HG03571 (cell line): ENCODE data around the gene MX1.

Experiments used
- ATAC-seq: cut with Tn5 transposase; IDR thresholded peaks from one replicate; pipeline ENCODE4 v1.9.1; 2021; ENCODE audit not compliant: unreplicated experiment

Gene MX1

GRCh38 chr21:41458559-41458958 is 32.5 kb downstream of the MX1 start:
- no peak for ATAC-seq

DNA sequence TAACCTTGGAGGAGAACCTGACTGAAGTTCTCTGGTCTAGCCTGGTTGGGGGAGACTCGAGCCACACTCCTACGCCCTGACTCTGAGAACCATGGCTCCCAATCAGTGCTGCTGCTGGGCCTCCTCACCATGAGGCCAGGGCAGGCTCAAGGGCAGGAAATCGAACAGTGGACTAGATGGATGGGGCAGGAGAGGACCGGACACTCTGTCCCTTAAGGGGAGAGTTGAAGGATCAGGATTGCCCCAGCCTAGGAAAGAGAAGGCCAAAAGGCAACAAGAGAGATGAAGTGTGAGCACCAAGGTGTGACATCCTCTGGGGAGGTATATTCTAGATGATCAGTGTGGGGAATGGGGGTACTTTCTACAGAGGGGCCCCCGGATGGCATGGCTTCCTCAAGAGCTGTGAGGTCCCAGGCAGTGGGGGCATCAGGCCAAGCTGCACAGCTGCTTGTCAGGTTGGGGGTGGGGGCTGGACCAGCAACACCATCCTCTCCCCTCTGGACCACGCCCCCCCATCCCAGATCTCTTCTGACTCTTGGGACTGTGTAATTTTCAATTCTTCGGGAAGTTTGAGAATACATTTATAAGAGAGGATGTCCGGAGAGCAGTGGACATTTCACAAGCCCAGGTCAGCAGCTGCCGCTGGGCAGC is 34.0 kb downstream of the MX1 start:
- ATAC-seq, result no peak

DNA sequence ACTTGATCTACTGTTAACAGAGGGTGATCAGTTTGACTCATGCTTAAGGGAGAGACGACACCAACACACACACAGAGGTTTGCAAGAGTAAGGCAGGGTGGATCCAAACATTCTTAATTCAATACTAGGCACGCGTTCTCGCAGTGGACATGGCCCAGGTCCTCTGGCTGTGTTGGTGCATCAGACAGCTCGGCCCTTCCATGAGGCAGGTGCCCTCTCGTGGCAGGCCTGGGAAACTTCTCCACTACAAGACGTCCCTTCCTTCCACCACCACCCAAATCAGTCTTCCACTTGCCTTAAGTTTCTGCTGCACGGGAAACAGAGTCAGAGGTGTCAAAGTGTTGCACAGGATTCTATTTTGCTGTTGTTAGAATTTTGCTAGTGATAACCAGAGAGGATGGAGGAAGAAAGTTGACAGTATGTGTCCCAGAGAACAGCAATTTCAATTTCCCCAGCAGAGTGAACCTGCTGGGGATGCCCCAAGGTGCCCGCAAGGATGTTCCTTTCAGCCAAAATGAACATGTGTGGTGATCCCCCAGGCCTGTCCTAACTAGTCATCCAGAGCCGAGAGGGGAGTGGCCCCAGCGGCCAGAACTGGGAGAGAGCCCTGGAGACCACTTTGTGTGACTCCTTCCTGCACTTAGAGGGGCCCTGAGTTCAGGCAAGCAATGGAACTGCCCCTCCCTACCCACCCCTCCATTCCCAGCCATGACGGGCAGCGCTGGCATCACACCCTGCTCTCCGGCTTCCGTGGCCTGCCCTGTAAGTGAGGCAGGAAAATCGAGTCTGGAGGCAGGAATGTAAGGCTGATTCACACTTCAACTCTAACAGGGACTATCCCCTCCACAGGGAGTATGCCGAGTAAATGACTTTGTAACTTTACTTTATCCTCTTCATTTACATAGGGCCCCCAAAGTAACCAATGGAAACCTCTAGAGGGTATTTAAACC is 34.8 kb downstream of the MX1 start:
- no peak for ATAC-seq

DNA sequence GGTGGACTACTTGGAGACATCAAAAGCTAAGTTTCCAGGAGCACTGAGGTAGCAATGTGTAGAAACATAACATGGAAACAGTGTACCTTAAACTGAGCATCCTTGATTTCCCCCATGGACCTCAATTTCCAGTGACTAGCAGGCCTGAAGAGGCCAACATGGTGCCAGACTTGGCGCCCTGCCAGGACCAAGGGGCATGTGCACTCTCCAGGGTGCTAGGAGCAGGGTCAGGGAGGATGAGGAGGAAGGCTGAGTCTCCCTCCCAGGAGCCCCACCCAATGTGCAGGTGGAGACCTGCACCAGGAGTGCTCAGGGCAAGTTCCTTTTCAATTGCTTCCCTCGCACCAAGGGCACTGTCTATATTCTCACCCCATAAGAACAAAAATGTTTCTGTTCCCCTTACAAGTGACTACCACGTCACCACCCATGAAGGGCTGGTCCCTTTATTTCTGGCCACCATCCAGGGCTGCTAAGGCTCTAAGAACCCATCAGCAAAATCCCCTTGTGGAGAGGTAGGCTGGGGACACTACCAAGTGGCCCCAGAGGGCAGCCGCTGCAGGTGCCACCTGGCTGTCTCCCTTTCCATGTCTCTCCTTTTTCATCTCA is 39.2 kb downstream of the MX1 start:
- no peak for ATAC-seq

GRCh38 chr21:41466024-41466820 is 40.2 kb downstream of the MX1 start:
- ATAC-seq, result no peak

DNA sequence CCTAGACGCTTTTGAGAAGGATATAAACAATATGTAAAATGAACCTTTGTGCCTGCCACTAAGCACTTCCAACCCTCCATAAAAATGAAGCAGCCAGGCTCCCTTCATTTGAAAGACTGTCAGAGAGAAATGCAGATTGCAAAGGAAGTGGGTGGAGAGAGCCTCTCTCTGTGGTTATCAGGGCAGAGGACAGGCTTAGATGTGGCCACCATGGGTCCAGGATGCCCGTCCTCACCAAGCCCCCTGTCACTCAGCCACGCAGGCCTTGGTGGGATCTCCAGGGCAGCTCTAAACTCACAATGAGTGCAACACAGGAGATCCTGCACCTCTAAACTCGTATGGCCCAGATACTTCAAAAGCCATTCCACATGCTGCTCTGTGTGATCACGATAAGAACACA is 44.0 kb downstream of the MX1 start:
- no peak for ATAC-seq

- ATAC-seq, result no peak
These were observed 46.9 kb downstream of the MX1 start for GRCh38 chr21:41472753-41473548.

DNA sequence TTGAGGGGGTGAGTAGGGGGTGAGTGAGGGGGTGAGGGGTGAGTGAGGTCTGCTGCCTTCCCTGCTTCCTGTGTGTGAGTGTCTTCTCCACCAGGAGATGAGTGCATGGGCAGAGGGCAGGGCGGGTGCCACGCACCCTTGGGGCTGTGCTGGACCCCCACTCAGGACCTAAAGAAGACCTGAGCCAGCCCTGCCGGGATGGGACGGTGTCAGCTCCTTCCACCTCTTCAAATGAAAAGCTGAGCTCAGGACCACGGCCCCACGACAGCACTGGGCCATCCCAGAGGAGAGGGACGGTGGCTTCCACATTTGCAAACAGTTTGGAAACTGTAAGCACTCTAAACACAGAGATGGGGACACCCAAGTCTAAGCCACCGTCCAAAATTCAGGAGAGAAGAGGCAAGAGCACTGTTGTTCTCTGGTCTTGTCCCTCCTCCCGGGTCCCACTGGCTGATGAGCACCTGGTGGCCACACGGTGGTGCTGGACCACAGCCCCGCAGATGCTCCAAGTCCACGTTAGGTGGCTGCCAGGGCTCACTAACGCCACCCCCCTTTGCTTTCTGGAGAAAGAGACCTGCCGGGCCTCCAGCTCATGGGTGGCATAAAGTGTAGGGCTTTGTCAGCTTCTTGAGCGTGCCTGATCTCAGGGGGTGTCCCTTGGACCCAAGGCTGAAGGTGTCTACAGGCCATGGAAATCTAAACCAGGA is 49.8 kb downstream of the MX1 start:
- ATAC-seq, result no peak

DNA sequence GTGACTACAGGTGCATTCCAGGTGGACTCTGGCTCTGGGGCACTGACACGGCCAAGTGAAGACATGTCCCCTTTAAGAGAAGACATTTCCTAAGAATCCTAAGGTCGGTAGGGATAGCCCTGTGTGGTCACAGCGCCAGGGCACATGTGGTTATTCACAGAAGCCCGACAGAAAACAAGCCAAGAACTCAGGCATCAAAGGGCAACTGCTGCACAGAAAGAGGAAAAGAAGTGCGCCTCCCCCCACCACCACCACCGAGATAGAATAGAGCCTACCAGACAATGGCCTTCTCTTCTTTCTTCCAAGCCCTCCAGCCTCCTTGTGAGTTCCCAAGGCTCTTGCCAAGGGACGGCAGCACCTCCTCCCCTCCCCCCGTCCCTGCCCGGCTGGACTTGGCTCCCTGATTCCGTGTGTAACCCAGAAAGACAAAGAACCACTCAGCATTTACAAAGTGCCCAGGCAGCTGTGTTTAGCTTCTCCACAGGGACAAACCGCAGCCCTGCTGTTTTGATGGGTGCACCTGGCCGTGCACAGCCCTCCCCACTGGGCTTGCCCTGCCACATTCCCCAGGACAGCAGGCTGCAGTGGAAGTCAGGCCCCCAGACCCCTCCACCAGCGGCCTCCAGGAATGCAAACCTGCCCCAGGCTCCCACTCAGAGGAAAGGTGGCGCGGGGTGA is 51.7 kb downstream of the MX1 start:
- ATAC-seq, result no peak

DNA sequence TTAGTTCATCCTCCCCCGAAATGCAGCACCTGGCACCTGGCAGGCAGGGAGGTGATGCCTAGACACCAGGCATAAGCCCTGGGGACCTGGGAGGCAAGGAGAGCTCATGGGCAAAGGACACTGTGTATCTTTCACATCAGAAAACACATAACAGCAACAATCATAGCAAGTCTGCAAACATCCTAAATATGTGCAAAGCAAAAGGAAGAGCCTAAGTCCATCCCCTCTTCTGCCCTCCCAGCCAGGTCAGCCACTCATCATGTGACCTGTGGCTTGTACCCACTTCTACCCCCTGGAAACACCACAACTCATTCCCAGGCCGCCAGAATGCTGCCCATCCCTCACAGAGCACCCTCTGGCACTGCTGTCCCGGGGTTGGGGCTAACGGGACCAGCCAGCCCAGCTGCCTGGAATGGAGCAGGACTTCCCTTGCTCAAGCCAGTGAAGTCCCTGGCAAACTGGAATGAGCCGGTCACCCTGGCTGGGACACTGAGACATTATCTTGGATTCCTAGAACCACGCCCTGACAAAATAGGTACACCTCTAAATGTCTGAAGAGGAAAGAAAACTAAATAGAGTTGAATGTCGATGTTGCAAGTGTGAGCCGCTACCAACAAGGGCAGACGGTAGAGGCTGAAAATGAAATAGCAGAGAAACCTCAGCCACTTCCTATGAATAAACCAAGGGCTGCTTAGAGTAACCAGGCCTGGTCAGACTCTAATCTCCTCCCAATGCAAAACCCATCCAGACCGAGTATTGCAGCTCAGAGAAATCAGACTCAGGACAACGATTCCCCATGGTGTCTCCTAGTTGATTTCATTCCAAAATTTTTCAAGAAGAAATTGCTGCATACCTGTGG is 52.5 kb downstream of the MX1 start:
- no peak for ATAC-seq

- no peak for ATAC-seq
These were observed 53.6 kb downstream of the MX1 start for GRCh38 chr21:41479686-41480085.

GRCh38 chr21:41480086-41480690 is 54.1 kb downstream of the MX1 start:
- ATAC-seq, result no peak

DNA sequence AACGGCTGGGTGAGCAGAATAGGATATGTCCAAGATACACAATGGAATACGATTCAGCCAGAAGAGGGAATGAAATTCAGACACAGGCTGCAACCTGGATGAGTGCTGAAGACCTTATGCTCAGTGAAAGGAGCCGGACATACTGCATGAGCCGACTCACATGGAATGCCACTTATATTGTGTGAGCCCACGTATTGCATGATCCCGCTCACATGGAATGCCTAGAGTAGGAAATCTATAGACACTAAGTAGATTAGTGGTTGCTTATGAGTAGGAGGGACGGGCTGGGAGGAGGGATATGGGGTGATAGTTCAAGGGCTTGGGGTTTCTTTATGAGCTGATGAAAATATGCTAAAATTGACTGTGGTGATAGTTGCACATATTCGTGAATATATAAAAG is 55.2 kb downstream of the MX1 start:
- no peak for ATAC-seq

DNA sequence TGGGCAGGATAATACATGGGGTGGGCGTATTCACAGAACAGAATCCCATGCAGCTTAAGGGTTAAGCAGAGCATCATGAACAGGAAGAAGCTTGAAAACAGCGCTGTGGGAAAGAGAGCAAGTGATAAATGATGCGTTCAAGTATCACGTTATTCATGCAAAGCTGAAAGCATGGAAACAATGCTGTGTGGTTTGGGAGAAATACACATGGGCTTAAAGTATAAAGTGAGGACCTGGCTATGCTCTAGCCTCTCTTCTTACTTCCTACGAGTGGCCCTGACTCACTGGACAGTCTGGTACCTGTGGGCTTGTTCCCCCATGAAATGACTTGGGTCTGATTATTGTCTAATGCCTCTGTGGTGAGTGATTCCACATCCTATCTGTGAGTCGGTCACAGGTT is 56.3 kb downstream of the MX1 start:
- ATAC-seq, result no peak

DNA sequence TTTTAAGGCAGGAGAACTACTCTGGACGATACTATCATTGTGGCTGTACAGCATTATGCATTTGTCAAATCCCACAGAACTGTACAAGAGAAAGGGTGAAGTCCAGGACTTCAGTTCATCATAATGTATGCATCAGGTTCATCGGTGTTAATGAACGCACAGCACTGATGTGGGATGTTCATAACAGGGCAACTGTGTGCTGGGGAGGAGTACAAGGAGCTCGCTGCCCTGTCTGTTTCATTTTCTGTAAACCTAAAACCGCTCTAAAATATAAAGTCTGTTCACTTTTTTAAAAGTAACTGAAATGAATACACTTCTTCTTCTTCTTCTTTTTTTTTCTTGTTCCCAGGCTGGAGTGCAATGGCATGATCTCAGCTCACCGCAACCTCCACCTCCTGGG is 56.9 kb downstream of the MX1 start:
- no peak for ATAC-seq

DNA sequence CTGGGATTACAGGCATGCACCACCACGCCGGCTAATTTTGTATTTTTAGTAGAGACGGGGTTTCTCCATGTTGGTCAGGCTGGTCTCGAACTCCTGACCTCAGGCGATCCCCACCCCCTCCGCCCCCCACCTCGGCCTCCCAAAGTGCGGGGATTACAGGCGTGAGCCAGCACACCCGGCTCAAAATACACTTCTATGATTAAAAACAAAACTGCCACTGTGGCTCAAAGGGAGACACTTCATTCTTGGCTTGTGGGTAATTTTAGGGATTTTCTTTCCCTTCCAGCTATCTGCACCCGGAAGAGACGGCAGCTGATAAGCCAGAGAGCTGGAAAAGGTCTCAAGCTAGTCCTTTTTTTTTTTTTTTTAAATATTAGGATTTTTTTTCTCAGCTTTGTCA is 57.4 kb downstream of the MX1 start:
- no peak for ATAC-seq

- no peak for ATAC-seq
These were observed 57.9 kb downstream of the MX1 start for GRCh38 chr21:41483973-41484372.

DNA sequence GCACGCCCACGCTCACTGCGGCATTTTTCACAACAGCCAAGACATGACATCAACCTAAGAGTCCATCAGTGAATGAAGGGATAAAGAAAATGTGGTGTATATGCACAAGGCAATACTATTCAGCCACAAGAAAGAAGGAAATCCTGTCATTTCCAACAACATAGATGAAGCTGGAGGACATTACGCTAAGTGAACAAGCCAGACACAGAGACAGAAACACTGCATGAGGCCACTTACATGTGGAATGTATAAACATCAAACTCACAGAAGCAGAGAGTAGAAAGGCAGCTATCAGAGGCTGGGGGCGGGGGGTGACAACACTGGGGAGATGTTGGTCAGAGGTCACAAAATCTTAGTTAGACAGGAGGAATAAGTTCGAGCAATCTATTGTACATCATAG is 61.0 kb downstream of the MX1 start:
- ATAC-seq, result no peak
